Erythroblast (primary cell): ENCODE results near the gene DLEC1.

Experiments used
- GATA1 ChIP-seq: IDR thresholded peaks from 2 replicates; pipeline ENCODE4 v1.6.1; 2011; ENCODE audit warnings: low read depth, mild to moderate bottlenecking, control low read depth, low read length, moderate library complexity
- POLR2A ChIP-seq: IDR thresholded peaks from 2 replicates; pipeline ENCODE4 v1.6.1; 2011; ENCODE audit warnings: mild to moderate bottlenecking, low read length

GRCh38 chr3:38000242-38000916, 38.6 kb upstream of the DLEC1 start:
- no peak for TF ChIP-seq POLR2A
- TF ChIP-seq GATA1, result no peak
